ENCODE measurements around the gene NFATC2. TPM values are rescaled to one million over a fixed set of nuclear protein-coding genes. Genes with fewer than 3 reads are reported as not detected.

The NFATC2 gene
- polyA plus RNA-seq, 1 experiment, result 0.21 TPM

- H3K27me3 ChIP-seq (ENCODE audit: control insufficient read depth, insufficient read depth, low read length), result no peaks in the 10 kb centered on the region
- no peaks in the 10 kb centered on the region for H3K36me3 ChIP-seq (ENCODE audit: control insufficient read depth, insufficient read depth, low read length)
- no peak overlapping the region for H3K4me3 ChIP-seq (ENCODE audit: low read depth, low read length)
- no peak for TF ChIP-seq CTCF (IDR thresholded peaks at IDR 0.05; ENCODE audit: insufficient read depth, low read depth, low read length)
- DNase-seq (ENCODE audit: low read depth), result no peak
- CTCF ChIA-PET, result no interaction called here
- POLR2A ChIA-PET, result no interaction called here
Measured at GRCh38 chr20:51460163-51460562, 82.4 kb downstream of the NFATC2 start.

GRCh38 chr20:51458751-51459439 is 83.6 kb downstream of the NFATC2 start:
- no peak for TF ChIP-seq CTCF (IDR thresholded peaks at IDR 0.05; ENCODE audit: insufficient read depth, low read depth, low read length)
- Histone ChIP-seq H3K27me3 (ENCODE audit: control insufficient read depth, insufficient read depth, low read length) (no peaks in the 10 kb centered on the region), H3K36me3 (ENCODE audit: control insufficient read depth, insufficient read depth, low read length) (no peaks in the 10 kb centered on the region), H3K4me3 (ENCODE audit: low read depth, low read length) (no peak overlapping the region)
- no peak for DNase-seq (ENCODE audit: low read depth)
- ChIA-PET POLR2A (no interaction called here), CTCF (no interaction called here)

- no peak for DNase-seq (ENCODE audit: low read depth)
- Histone ChIP-seq H3K36me3 (ENCODE audit: control insufficient read depth, insufficient read depth, low read length) (no peaks in the 10 kb centered on the region), H3K4me3 (ENCODE audit: low read depth, low read length) (no peak overlapping the region), H3K27me3 (ENCODE audit: control insufficient read depth, insufficient read depth, low read length) (no peaks in the 10 kb centered on the region)
- no peak for TF ChIP-seq CTCF (IDR thresholded peaks at IDR 0.05; ENCODE audit: insufficient read depth, low read depth, low read length)
- POLR2A ChIA-PET, result interaction anchor here (0.8 kb wide), 1 partner anchor 10 kb away, joined by 5 read pairs; no protein-coding TSS in a partner anchor
- CTCF ChIA-PET, result interaction anchor here (0.7 to 1.7 kb wide), 4 partner anchors 13 to 137 kb away, joined by 3 to 8 read pairs (median 4); no protein-coding TSS in a partner anchor
Measured at GRCh38 chr20:51457533-51457932, 85.0 kb downstream of the NFATC2 start.

GRCh38 chr20:51456511-51457509 is 85.7 kb downstream of the NFATC2 start:
- Histone ChIP-seq H3K36me3 (ENCODE audit: control insufficient read depth, insufficient read depth, low read length) (no peaks in the 10 kb centered on the region), H3K27me3 (ENCODE audit: control insufficient read depth, insufficient read depth, low read length) (no peaks in the 10 kb centered on the region), H3K4me3 (ENCODE audit: low read depth, low read length) (no peak overlapping the region)
- ChIA-PET CTCF (interaction anchor here (0.7 to 1.7 kb wide), 5 partner anchors 10 to 138 kb away, joined by 3 to 8 read pairs (median 4); no protein-coding TSS in a partner anchor), POLR2A (interaction anchor here (0.6 to 0.8 kb wide), 3 partner anchors 10 to 1467 kb away, joined by 3 to 5 read pairs (median 3); no protein-coding TSS in a partner anchor)
- peak; percentile 78 for DNase-seq (ENCODE audit: low read depth)
- TF ChIP-seq CTCF (IDR thresholded peaks at IDR 0.05; ENCODE audit: insufficient read depth, low read depth, low read length), result no peak
